AG09309 (cell line): Measurements from ENCODE around the gene ABCD2.

Source experiments
- DNase-seq: peaks from one replicate; pipeline ENCODE4 v3.0.0-alpha.2; 2010; ENCODE audit warnings: low read depth
- H3K4me3 ChIP-seq: 2 replicates; pipeline ENCODE4 v1.5.1; 2011; ENCODE audit warnings: mild to moderate bottlenecking, low read depth, low read length, moderate library complexity; ENCODE audit not compliant: control insufficient read depth
- TF ChIP-seq, protein P1 (sequence below): IDR thresholded peaks from 2 replicates; pipeline ENCODE4 v1.5.1; 2011; ENCODE audit warnings: mild to moderate bottlenecking, low read depth, low read length, inconsistent platforms; ENCODE audit not compliant: insufficient read depth, control insufficient read depth; ENCODE audit errors: missing control alignments

ABCD2 gene

DNA sequence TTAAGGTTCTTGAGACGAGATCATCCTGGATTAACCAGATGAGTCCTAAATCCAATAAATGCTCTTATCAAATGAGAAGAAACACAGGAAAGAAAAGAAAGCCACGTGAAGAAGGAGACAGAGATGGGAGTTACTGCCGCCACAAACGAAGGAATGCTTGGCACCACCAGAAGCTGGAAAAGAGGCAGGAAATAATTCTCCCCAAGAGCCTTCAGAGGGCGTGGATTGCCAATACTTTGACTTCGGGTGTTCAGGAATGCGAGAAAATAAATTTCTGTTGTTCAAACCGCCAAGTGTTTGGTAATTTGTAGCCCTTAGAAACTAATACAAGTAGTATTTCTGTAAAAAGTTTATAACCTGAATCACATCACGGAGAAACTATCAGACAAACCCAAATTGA lies 31.3 kb downstream of the ABCD2 start:
- DNase-seq: no peak
- TF ChIP-seq, protein P1, sequence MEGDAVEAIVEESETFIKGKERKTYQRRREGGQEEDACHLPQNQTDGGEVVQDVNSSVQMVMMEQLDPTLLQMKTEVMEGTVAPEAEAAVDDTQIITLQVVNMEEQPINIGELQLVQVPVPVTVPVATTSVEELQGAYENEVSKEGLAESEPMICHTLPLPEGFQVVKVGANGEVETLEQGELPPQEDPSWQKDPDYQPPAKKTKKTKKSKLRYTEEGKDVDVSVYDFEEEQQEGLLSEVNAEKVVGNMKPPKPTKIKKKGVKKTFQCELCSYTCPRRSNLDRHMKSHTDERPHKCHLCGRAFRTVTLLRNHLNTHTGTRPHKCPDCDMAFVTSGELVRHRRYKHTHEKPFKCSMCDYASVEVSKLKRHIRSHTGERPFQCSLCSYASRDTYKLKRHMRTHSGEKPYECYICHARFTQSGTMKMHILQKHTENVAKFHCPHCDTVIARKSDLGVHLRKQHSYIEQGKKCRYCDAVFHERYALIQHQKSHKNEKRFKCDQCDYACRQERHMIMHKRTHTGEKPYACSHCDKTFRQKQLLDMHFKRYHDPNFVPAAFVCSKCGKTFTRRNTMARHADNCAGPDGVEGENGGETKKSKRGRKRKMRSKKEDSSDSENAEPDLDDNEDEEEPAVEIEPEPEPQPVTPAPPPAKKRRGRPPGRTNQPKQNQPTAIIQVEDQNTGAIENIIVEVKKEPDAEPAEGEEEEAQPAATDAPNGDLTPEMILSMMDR: no peak

DNA sequence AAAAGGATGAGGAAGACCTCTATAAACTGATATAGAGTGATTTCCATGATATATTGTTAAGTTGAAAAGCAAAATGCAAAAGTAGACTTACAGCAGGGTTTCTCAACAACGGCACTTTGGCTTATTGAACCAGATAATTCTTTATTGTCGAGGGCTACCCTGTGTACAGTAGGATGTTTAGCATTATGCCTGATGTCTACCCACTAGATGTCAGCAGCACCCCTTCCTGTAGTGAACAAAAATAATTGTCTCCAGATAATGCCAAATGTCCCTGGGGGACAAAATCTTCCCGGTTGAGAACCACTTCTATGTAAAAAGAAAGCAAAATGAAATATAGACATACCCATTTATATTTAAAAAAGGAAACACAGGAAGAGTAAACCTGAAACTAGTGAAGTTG lies 32.4 kb downstream of the ABCD2 start:
- TF ChIP-seq, protein P1: peak; percentile 18
- H3K4me3 ChIP-seq: no peak overlapping the region
- no peak for DNase-seq

More for the DNA sequence above, 31.3 kb downstream of the ABCD2 start:
- H3K4me3 ChIP-seq: no peak overlapping the region

DNA sequence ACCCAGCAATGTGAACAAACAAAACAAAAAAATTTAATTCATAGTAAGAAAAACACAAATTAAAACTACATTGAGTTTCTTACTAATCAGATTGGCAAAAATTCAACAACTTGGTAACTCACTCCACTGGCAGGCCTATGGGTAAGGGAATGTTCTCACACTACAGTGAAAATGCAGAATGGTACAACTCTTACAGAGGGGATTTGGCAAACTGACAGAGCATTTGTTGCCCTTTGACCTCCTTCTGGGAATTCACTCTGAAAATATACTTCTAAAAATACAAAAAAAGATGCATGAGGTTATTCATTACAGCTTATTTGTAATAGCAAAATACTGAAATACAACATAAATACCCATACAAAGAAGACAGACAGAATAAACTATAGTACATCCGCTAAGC lies 32.8 kb downstream of the ABCD2 start:
- TF ChIP-seq, protein P1: no peak
- no peak for DNase-seq
- no peak overlapping the region for H3K4me3 ChIP-seq

DNA sequence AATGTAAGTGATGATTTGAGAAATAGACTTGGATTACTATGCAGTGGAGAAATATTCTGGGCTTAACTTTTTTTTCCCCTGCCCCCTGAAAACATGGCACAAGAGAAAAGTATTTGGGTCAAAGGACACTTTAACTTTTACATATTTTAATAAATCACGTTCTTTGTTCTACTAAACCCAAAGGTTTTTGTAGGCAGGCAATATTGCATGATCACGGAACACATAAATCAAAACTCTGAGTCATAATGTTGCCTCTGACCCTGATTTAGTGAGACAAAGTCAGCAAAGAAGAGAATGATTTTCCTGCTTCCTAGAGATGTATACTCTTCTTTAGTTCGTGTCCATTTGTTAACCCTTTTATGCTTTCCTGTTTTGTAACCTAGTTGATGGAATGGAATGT lies 38.0 kb downstream of the ABCD2 start:
- H3K4me3 ChIP-seq: no peak overlapping the region
- TF ChIP-seq, protein P1: no peak
- no peak for DNase-seq

DNA sequence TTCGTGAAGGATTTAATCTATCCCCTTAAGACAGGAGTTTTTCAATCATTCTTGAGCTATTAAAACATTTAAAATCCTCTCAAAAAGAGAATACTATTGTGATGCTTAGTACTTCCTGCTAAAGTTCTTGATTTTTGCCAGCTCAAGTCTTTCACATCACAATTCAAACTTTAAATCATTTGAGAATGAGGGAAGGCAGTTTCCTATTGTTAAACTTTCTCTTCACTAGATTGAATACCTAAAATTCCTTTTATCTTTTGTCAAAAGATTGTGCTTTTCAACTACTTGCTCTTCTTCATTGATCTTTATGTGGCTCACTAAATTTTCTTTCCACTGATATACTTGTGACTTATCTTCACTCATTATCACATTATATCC lies 44.1 kb downstream of the ABCD2 start:
- no peak for DNase-seq
- no peak overlapping the region for H3K4me3 ChIP-seq
- TF ChIP-seq, protein P1: no peak

DNA sequence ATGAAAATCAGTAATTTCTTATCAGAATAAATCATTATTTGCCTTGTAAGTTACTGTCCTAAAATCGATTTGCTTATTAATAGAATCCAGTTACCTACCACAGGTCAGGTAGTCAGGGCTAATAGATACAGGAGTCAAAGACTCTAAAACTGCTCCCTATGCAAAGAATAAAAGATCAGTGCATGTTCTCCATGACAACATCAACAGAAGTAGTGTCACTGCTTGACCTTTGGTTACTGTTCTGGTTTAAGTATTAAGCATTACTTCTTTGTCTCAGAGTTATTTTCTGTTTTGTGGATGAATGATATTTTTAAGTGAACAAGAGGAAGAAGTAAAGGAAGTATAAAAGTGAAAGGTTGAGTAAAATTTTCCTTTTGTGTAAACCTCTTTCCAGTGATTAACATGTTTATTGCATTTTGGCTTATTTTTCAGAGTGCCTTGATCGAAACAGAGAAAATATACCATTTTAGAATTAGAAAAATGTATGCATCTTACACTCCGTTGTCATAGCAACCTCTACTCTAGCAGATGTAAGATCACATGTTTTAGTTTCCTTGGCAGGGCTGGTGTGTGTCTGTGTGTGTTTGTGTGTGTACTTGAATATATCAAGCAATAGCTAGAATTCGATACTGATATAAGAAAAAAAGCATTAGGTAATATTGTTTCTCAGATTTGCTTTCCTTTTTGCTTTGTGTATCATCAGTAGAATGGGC lies 44.7 kb downstream of the ABCD2 start:
- no peak overlapping the region for H3K4me3 ChIP-seq
- no peak for DNase-seq
- TF ChIP-seq, protein P1: no peak
